Measurements from ENCODE around the gene PSME1. TPM values are rescaled to one million over a fixed set of nuclear protein-coding genes. Genes with fewer than 3 reads are reported as not detected.

PSME1 gene
- total and polyA plus RNA-seq, 2 of the 13 experiments (the other 11 are each of a cell fraction or from before 2014, with no cell fraction given): 159 to 608 TPM

- TF ChIP-seq SP140L (CRISPR knock-in tag; IDR thresholded peaks at IDR 0.05; ENCODE audit: borderline replicate concordance): 0 out of 2 replicates have a peak, but pooled peaks have one; percentile 5
- no peak for TF ChIP-seq ZBTB21 (CRISPR knock-in tag; IDR thresholded peaks at IDR 0.05)
- no peak for TF ChIP-seq ZBTB10 (CRISPR knock-in tag; IDR thresholded peaks at IDR 0.05; ENCODE audit: borderline replicate concordance)
- TF ChIP-seq MEF2D (CRISPR knock-in tag; IDR thresholded peaks at IDR 0.05): no peak
- TF ChIP-seq ZNF441 (CRISPR knock-in tag; IDR thresholded peaks at IDR 0.05; ENCODE audit: borderline replicate concordance): no peak
- no peak for TF ChIP-seq FOXK2 (IDR thresholded peaks at IDR 0.05)
- no peak for TF ChIP-seq ZNF775 (CRISPR knock-in tag; IDR thresholded peaks at IDR 0.05; ENCODE audit: borderline replicate concordance)
- no peak for TF ChIP-seq ZBTB25 (CRISPR knock-in tag; IDR thresholded peaks at IDR 0.05)
- TF ChIP-seq ZUFSP (CRISPR knock-in tag; IDR thresholded peaks at IDR 0.05; ENCODE audit: borderline replicate concordance): no peak
- TF ChIP-seq UBTF (CRISPR knock-in tag; IDR thresholded peaks at IDR 0.05): no peak
- peak; percentile 74; the same call in 1 of the 2 replicates for TF ChIP-seq ZNF547 (CRISPR knock-in tag; IDR thresholded peaks at IDR 0.05)
- no peak for TF ChIP-seq MAX (IDR thresholded peaks at IDR 0.05)
- TF ChIP-seq MLX (CRISPR knock-in tag; IDR thresholded peaks at IDR 0.05): no peak
- no peak for TF ChIP-seq SOX5 (CRISPR knock-in tag; IDR thresholded peaks at IDR 0.05; ENCODE audit: borderline replicate concordance)
- TF ChIP-seq JUN (CRISPR knock-in tag; IDR thresholded peaks at IDR 0.05): no peak
- no peak for TF ChIP-seq ZNF615 (CRISPR knock-in tag; IDR thresholded peaks at IDR 0.05; ENCODE audit: borderline replicate concordance)
- TF ChIP-seq ZNF331 (CRISPR knock-in tag; IDR thresholded peaks at IDR 0.05): peak; percentile 75
- no peak for TF ChIP-seq HES4 (CRISPR knock-in tag; IDR thresholded peaks at IDR 0.05; ENCODE audit: borderline replicate concordance)
- 0 out of 2 replicates have a peak, but pooled peaks have one; percentile 40 for TF ChIP-seq ZNF274 (CRISPR knock-in tag; IDR thresholded peaks at IDR 0.05)
Measured at GRCh38 chr14:24139272-24139934, 3.4 kb downstream of the PSME1 start (continued).

Measured in HepG2 (cell line).